SK-N-SH (cell line): ENCODE data around the gene PPP2R5C. TPM values are rescaled to one million over a fixed set of nuclear protein-coding genes. Genes with fewer than 3 reads are reported as not detected.

Experiments used
- CTCF ChIA-PET: fragments of 300-600, 350-600 bp; formaldehyde crosslinking; extraction: SDS; loops from one replicate; lab custom pipeline; 2021; lab: Yijun Ruan, JAX
- POLR2A ChIA-PET: fragments of 350-600 bp; sonication (Branson Sonifier 250); formaldehyde crosslinking; extraction: SDS; loops from one replicate; lab custom pipeline; 2020; ENCODE audit warnings: antibody characterized with exemption, inconsistent platforms; lab: Yijun Ruan, JAX
- DNase-seq: peaks from one replicate; pipeline ENCODE4 v3.0.0; 2012
- H2AFZ ChIP-seq: fragments of 200-600 bp; sonication (generic); 2 replicates; pipeline ENCODE4 v1.8.1; 2016; ENCODE audit warnings: antibody characterized with exemption, mild to moderate bottlenecking, low read depth
- H3F3A ChIP-seq: fragments of 200-600 bp; sonication (generic); replicated peaks from 2 replicates; pipeline ENCODE3; 2016; ENCODE audit warnings: antibody characterized with exemption, mild to moderate bottlenecking; ENCODE audit not compliant: insufficient read depth
- H3K27ac ChIP-seq, 2 experiments: fragments of 200-500 bp in 1 of 2; fragments of 200-600 bp in 1 of 2; sonication (Bioruptor generic) in 1 of 2; sonication (generic), shearing (Covaris generic) in 1 of 2; 2 replicates each; pipeline versions ENCODE4 v1.5.1 to v1.6.1; 2014 to 2016; ENCODE audit warnings: low read depth in 2 of 2, inconsistent platforms in 1 of 2, low read length in 1 of 2, mild to moderate bottlenecking in 1 of 2, mixed read lengths in 1 of 2
- H3K27me3 ChIP-seq: fragments of 200-600 bp; sonication (generic), shearing (Covaris generic); 2 replicates; pipeline ENCODE4 v1.6.1; 2016; ENCODE audit warnings: mixed run types; ENCODE audit not compliant: insufficient read depth
- H3K36me3 ChIP-seq, 2 experiments: fragments of 200-500 bp in 1 of 2; fragments of 200-600 bp in 1 of 2; sonication (Bioruptor generic) in 1 of 2; sonication (generic) in 1 of 2; replicated peaks in 1 of 2; 2 replicates each; pipeline versions ENCODE3 to v1.5.1; 2014 to 2016; ENCODE audit warnings: low read length in 1 of 2, mild to moderate bottlenecking in 1 of 2; ENCODE audit not compliant: insufficient read depth in 2 of 2, control insufficient read depth in 1 of 2
- H3K4me1 ChIP-seq, 2 experiments: fragments of 200-500 bp in 1 of 2; fragments of 200-600 bp in 1 of 2; sonication (Bioruptor generic) in 1 of 2; sonication (generic), shearing (Covaris generic) in 1 of 2; 2 replicates each; pipeline versions ENCODE4 v1.5.1 to v1.6.1; 2014 to 2016; ENCODE audit warnings: low read depth in 1 of 2, low read length in 1 of 2, mixed run types in 1 of 2; ENCODE audit not compliant: insufficient read depth in 2 of 2, control insufficient read depth in 1 of 2
- H3K4me2 ChIP-seq: fragments of 200-600 bp; sonication (generic), shearing (Covaris generic); 2 replicates; pipeline ENCODE4 v1.6.1; 2017; ENCODE audit warnings: mixed run types
- H3K4me3 ChIP-seq, 2 experiments: fragments of 200-500 bp in 1 of 2; fragments of 200-600 bp in 1 of 2; sonication (Bioruptor generic) in 1 of 2; sonication (generic), shearing (Covaris generic) in 1 of 2; 2 replicates each; pipeline versions ENCODE4 v1.5.1 to v1.8.1; 2014 to 2016; ENCODE audit warnings: low read depth in 2 of 2, inconsistent platforms in 1 of 2, low read length in 1 of 2, mild to moderate bottlenecking in 1 of 2, mixed read lengths in 1 of 2, moderate library complexity in 1 of 2
- H3K79me2 ChIP-seq: fragments of 200-600 bp; sonication (generic); 2 replicates; pipeline ENCODE4 v1.8.1; 2017; ENCODE audit warnings: mild to moderate bottlenecking; ENCODE audit not compliant: insufficient read depth
- H3K9ac ChIP-seq: fragments of 200-600 bp; sonication (generic); 2 replicates; pipeline ENCODE4 v1.6.1; 2017; ENCODE audit warnings: mixed run types
- H3K9me2 ChIP-seq: fragments of 200-600 bp; sonication (generic); 2 replicates; pipeline ENCODE4 v1.6.1; 2017; ENCODE audit warnings: mixed run types
- H3K9me3 ChIP-seq: fragments of 200-600 bp; sonication (generic); 2 replicates; pipeline ENCODE4 v1.6.1; 2017; ENCODE audit warnings: mixed run types, mild to moderate bottlenecking, moderate library complexity
- H4K20me1 ChIP-seq: fragments of 200-600 bp; sonication (generic); 2 replicates; pipeline ENCODE4 v1.6.1; 2017; ENCODE audit warnings: mild to moderate bottlenecking, mixed run types; ENCODE audit not compliant: insufficient read depth
- CTCF ChIP-seq: fragments of 200-600 bp; sonication (generic); IDR thresholded peaks from 2 replicates; pipeline ENCODE4 v1.6.1; 2017; ENCODE audit warnings: antibody characterized with exemption, mild to moderate bottlenecking, moderate library complexity
- EP300 ChIP-seq, 2 experiments: IDR thresholded peaks; 2 replicates each; pipeline versions ENCODE4 v1.4.0 to v1.6.1; 2012; ENCODE audit warnings: borderline replicate concordance in 1 of 2, low read depth in 1 of 2, low read length in 1 of 2
- FOXJ3 ChIP-seq: sonication (generic); formaldehyde crosslinking; IDR thresholded peaks from 2 replicates; pipeline ENCODE4 v1.5.1; 2020; ENCODE audit warnings: mild to moderate bottlenecking, missing genetic modification reagents
- FOXM1 ChIP-seq: IDR thresholded peaks from 2 replicates; pipeline ENCODE4 v1.4.0; 2012; ENCODE audit warnings: low read depth, mild to moderate bottlenecking
- GABPA ChIP-seq: IDR thresholded peaks from 2 replicates; pipeline ENCODE4 v1.4.0; 2012; ENCODE audit warnings: low read depth, mild to moderate bottlenecking
- MAX ChIP-seq: IDR thresholded peaks from 2 replicates; pipeline ENCODE4 v1.4.0; 2012; ENCODE audit warnings: low read depth
- MEF2A ChIP-seq: IDR thresholded peaks from 2 replicates; pipeline ENCODE4 v1.4.0; 2012; ENCODE audit warnings: low read depth, borderline replicate concordance
- MXI1 ChIP-seq: IDR thresholded peaks from 2 replicates; pipeline ENCODE4 v1.6.1; 2012; ENCODE audit warnings: mild to moderate bottlenecking, low read depth, low read length, improper control_type of control experiment
- NFIC ChIP-seq: IDR thresholded peaks from 2 replicates; pipeline ENCODE4 v1.4.0; 2012; ENCODE audit warnings: borderline replicate concordance
- PBX3 ChIP-seq: IDR thresholded peaks from 2 replicates; pipeline ENCODE4; 2012
- RAD21 ChIP-seq: IDR thresholded peaks from 2 replicates; pipeline ENCODE4 v1.6.1; 2012; ENCODE audit warnings: mild to moderate bottlenecking, low read length
- RCOR1 ChIP-seq: fragments of 150-350 bp; IDR thresholded peaks from 2 replicates; pipeline ENCODE4 v1.6.1; 2017; ENCODE audit warnings: antibody characterized with exemption, low read length
- REST ChIP-seq: IDR thresholded peaks from 2 replicates; pipeline ENCODE4 v1.6.1; 2012; ENCODE audit warnings: mild to moderate bottlenecking, low read depth, low read length, moderate library complexity
- RFX5 ChIP-seq: IDR thresholded peaks from 2 replicates; pipeline ENCODE4 v1.6.1; 2012; ENCODE audit warnings: mild to moderate bottlenecking, improper control_type of control experiment, low read length
- SIN3A ChIP-seq: IDR thresholded peaks from 2 replicates; pipeline ENCODE4 v1.6.1; 2012; ENCODE audit warnings: low read depth, mild to moderate bottlenecking, low read length, moderate library complexity, borderline replicate concordance
- TAF1 ChIP-seq: IDR thresholded peaks from 2 replicates; pipeline ENCODE4 v1.6.1; 2012; ENCODE audit warnings: low read depth, mild to moderate bottlenecking, low read length, moderate library complexity, borderline replicate concordance
- TEAD4 ChIP-seq: IDR thresholded peaks from 2 replicates; pipeline ENCODE4 v1.4.0; 2012; ENCODE audit warnings: mild to moderate bottlenecking, borderline replicate concordance; ENCODE audit not compliant: insufficient read depth
- USF1 ChIP-seq: IDR thresholded peaks from 2 replicates; pipeline ENCODE4 v1.4.0; 2012; ENCODE audit warnings: low read depth, borderline replicate concordance
- YY1 ChIP-seq: IDR thresholded peaks from 2 replicates; pipeline ENCODE4 v1.4.0; 2012; ENCODE audit warnings: low read depth, mild to moderate bottlenecking
- ZBTB33 ChIP-seq: IDR thresholded peaks from 2 replicates; pipeline ENCODE4 v1.4.0; 2012; ENCODE audit warnings: low read depth, borderline replicate concordance
- WGBS: methylation state at CpG from one replicate; pipeline ENCODE4 v1.1.6; 2017; ENCODE audit warnings: low lambda C conversion rate; 5-methylcytosine and 5-hydroxymethylcytosine counted together
- polyA plus RNA-seq, 3 experiments: library from polyadenylated mRNA; depleted of rRNA; stranded (reverse); fragments of >200 nt; gene quantifications; 2 replicates each; pipeline ENCODE4 v1.2.3, GENCODE V29; 2012

PPP2R5C gene
- polyA plus RNA-seq, 1 of the 3 experiments (the other 2 are of a cell fraction), result 43.7 TPM

GRCh38 chr14:101783260-101784016 lies 21.9 kb downstream of the PPP2R5C start:
- ChIA-PET POLR2A (interaction anchor here (1.3 kb wide), 1 partner anchor 165 kb away, joined by 3 read pairs; no protein-coding TSS in a partner anchor), CTCF (interaction anchor here (1.0 to 2.5 kb wide), 3 partner anchors 13 to 25 kb away, joined by 4 to 16 read pairs (median 5); no protein-coding TSS in a partner anchor)
- Histone ChIP-seq H3F3A (peaks cover 5% of the 10 kb centered on the region), H3K36me3 (no peaks in the 10 kb centered on the region), H3K4me2 (no peak overlapping the region), H3K27me3 (no peaks in the 10 kb centered on the region), H3K9ac (no peak overlapping the region), H2AFZ (no peak overlapping the region), H3K9me3 (no peaks in the 10 kb centered on the region), H3K4me3 (no peak overlapping the region), H4K20me1 (no peaks in the 10 kb centered on the region), H3K27ac (no peak overlapping the region), H3K4me1 (peaks cover 0 to 12% of the 10 kb centered on the region in 2 experiments; a peak in 2 of 4 replicates), H3K9me2 (no peaks in the 10 kb centered on the region), H3K79me2 (peaks cover 4% of the 10 kb centered on the region; the same call in 1 of the 2 replicates)
- WGBS, result 93% methylated on average over 9 of the region's 12 CpGs
- DNase-seq, result no peak
- no peak for TF ChIP-seq NFIC
- TF ChIP-seq RCOR1, result no peak
- TF ChIP-seq CTCF, result no peak
- TF ChIP-seq ZBTB33, result no peak
- no peak for TF ChIP-seq GABPA
- no peak for TF ChIP-seq SIN3A
- no peak for TF ChIP-seq REST
- no peak for TF ChIP-seq MXI1
- TF ChIP-seq YY1, result no peak
- no peak for TF ChIP-seq USF1
- TF ChIP-seq FOXM1, result no peak
- no peak for TF ChIP-seq MAX
- no peak for TF ChIP-seq TEAD4
- TF ChIP-seq TAF1, result no peak
- TF ChIP-seq RFX5, result no peak
- TF ChIP-seq RAD21, result no peak
- no peak for TF ChIP-seq PBX3
- TF ChIP-seq MEF2A, result no peak
- TF ChIP-seq EP300 (IDR thresholded peaks at IDR 0.05; ENCODE audit: borderline replicate concordance in 1 of 2, low read depth in 1 of 2, low read length in 1 of 2), result no peak
- TF ChIP-seq FOXJ3 (CRISPR knock-in tag), result no peak
